Esophagus muscularis mucosa (tissue), 3 donors: ENCODE results near the gene PRSS8.

ENCODE experiments used
- POLR2AphosphoS5 ChIP-seq, 2 donors: sonication (generic); formaldehyde crosslinking; IDR thresholded peaks; one replicate each; pipeline ENCODE4 v1.6.1; 2017; ENCODE audit warnings: antibody characterized with exemption in 2 of 2
- TF ChIP-seq, protein P1 (sequence below), 3 experiments: fragments of 200-600 bp in 2 of 3; fragments of 450-650 bp in 1 of 3; sonication (generic) in 2 of 3; IDR thresholded peaks; one replicate each; pipeline ENCODE4 v1.5.1; 2017 to 2019; ENCODE audit warnings: antibody characterized with exemption in 3 of 3, mild to moderate bottlenecking in 2 of 3, moderate library complexity in 1 of 3

DNA sequence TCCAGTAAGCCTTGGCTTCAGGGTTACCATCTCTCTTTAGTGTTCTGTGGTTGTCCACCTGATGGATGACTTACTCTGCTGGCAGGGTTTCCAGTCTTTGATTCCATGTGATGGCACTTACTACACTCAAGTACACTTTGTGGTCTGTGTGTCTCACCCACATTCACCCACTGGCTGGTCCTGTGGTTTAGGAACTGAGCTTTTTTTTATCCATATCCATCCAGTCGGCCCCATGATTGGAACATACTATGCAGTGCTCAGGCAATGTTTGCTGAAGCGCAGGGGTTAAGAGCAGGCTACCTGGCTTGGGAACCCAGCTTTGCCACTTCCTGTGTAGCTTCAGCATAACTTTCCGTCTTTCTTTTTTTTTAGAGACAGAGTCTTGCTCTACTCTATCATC lies 41.6 kb upstream of the PRSS8 start:
- TF ChIP-seq, protein P1, sequence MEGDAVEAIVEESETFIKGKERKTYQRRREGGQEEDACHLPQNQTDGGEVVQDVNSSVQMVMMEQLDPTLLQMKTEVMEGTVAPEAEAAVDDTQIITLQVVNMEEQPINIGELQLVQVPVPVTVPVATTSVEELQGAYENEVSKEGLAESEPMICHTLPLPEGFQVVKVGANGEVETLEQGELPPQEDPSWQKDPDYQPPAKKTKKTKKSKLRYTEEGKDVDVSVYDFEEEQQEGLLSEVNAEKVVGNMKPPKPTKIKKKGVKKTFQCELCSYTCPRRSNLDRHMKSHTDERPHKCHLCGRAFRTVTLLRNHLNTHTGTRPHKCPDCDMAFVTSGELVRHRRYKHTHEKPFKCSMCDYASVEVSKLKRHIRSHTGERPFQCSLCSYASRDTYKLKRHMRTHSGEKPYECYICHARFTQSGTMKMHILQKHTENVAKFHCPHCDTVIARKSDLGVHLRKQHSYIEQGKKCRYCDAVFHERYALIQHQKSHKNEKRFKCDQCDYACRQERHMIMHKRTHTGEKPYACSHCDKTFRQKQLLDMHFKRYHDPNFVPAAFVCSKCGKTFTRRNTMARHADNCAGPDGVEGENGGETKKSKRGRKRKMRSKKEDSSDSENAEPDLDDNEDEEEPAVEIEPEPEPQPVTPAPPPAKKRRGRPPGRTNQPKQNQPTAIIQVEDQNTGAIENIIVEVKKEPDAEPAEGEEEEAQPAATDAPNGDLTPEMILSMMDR (IDR thresholded peaks at IDR 0.05), result no peak
- TF ChIP-seq POLR2AphosphoS5 (IDR thresholded peaks at IDR 0.05), result no peak
